ENCODE results near the gene RILPL1.
"Not testable (repeated sequence)": the region's sequence is repeated elsewhere in the genome, so short reads cannot be mapped to it uniquely, and the experiment has no call there.

The RILPL1 gene

DNA sequence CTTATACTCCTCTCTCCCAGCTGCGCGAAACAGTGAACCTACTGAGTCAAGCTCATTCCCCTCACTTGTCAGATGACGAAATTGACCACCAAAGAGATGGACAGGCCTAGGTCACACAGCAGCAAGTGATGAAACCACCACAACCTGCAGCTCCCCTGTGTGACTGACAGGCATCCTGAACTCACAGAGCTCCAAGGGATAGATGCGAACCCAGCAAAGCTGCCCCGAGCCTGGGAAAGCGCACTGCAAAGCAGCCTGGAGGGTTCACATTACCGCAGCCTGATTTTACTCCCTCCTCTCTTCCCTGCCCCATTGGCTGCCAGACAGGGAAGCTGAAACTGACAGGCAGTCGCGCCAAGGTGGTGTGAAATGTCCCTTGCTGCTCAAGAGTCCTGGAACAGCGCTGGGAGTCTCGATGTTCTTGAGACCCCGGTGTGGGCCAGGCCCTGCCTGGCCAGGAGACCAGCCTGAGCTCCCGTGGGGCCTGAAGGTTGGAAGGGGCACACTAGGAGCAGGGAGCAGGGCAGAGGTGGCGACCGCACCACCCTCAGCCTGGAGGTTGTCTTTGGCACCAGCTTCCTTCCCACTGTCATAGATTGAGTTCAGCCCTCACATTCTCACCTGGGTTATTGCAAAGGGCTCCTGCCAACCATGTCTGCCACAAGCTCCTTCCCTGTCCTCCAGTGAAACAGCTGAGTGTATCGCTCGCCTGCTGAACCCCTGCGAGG lies 39.2 kb downstream of the RILPL1 start:
- DNase-seq (ENCODE audit: low read depth) = no peak

DNA sequence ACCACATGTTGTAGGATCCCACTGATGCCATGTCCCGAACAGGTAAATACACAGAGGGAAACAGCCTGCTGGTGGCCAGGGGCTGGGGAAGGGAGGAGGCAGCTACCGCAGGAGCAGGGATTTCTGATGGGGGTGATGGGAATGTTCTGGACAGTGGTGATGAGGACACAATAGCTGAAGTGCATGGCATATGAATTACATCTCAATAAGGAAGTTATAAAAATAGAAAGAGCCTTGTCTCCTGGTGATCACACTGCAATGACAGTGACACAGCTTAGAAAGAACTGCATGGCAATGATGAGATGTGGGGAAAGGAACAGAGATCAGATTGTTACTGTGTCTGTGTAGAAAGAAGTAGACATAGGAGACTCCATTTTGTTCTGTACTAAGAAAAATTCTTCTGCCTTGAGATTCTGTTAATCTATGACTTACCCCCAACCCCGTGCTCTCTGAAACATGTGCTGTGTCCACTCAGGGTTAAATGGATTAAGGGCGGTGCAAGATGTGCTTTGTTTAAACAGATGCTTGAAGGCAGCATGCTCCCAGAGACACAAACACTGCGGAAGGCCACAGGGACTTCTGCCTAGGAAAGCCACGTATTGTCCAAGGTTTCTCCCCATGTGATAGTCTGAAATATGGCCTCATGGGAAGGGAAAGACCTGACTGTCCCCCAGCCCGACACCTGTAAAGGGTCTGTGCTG lies 41.0 kb downstream of the RILPL1 start:
- DNase-seq (ENCODE audit: low read depth) = not testable (repeated sequence)

DNA sequence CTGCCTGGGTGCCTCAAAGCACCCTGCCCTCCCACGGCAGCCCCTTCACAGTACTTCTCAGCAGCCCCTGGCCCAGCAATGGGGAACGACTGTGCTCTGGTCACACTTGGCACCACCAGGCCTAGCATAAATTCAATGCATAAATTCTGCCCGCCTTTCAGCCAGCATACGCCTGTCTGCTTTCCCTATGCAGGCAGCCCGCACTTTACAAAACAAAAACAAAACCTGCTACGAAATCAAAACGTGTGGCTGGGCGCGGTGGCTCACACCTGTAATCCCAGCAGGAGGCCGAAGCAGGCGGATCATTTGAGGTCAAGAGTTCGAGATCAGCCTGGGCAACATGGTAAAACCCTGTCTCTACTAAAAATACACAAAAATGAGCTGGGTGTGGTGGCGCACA lies 42.0 kb downstream of the RILPL1 start:
- no peak for DNase-seq (ENCODE audit: low read depth)

DNA sequence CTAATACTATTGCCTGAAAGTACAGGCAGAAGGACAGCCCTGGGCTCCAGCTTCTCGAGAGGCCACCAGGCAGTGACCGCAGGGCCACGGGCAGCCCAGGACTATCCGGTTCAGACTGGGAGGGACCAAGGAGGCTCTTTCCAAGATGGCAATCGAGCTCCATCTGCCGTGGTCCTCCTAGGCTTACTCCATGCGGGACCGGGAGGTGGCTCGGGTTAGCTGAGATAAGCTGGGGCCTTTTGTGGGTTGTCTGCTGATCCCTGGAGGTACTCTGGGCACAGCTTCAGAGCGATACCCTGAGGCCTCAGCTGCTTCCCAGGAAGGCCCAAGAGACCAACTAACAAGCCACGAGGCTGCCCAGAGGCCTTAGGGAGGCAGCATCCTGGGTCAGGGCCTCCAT lies 42.5 kb downstream of the RILPL1 start:
- no peak for DNase-seq (ENCODE audit: low read depth)

DNA sequence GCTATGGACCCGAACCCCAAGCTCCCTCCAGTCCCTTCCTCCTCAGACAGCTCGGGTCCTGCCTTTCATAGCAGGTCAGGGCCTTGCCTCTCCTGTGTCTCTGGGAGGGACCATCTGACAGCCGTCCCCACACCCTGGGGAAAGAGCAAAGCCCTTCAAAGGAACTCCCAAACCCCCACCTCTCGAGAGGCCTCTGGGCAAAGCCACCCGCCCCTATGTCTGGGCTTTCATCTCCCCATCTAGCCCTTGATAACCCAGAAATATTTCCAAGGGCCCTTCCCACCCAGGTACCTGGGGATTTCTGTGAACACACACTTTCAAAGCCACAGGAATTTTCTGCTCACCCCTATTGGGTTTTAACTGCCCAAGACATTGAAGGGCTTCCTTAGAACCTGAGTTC lies 43.4 kb downstream of the RILPL1 start:
- DNase-seq (ENCODE audit: low read depth) = no peak

DNA sequence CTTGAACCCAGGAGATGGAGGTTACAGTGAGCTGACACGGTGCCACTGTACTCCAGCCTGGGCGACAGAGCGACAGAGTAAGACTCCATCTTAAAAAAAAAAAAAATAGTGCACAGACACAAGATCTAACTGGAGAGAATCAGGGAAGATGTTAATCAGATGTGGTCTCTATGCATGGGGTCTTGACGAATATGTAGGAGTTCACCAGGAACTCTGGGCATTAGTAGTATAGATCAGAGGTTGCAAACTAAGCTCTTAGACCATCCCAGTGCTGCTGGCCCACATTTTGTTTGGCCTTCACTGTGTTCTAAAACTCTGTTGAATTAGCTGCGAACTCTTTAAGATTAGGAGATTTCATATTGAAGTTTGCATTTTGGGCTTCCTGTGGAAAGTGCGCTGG lies 43.9 kb downstream of the RILPL1 start:
- no peak for DNase-seq (ENCODE audit: low read depth)

DNA sequence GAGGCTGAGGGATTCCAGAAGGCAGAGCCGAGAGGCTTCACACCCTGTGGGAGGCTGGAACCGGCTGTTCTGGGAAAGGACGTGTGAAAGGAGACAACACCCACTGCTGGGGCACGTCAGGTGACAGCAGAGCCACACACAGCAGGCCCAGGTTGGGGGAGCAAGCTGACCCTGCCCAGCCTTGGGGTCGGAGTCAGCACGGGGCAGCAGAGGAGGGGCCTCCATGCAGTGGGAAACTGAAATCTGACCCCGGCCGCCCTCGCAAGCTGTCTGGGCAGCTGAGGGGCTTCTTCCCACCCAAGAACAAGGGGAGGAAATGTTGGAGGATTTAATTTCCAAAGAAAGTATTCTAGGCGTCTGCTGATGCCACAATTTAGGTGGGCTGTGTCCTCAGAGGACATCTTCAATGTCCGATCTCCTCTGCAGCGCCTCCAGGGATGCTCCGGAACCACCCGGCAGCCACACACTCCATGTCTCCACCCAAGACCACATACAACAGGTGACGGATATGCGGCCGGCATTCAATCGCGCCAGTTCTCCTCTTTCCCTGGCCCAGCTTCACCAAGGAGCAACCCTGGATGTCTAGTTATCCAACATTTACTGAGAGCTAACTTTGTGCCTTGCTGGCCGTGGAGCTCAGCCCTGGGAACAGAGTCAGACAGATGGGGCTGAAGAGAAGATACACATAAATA lies 44.8 kb downstream of the RILPL1 start:
- DNase-seq (ENCODE audit: low read depth) = no peak

DNA sequence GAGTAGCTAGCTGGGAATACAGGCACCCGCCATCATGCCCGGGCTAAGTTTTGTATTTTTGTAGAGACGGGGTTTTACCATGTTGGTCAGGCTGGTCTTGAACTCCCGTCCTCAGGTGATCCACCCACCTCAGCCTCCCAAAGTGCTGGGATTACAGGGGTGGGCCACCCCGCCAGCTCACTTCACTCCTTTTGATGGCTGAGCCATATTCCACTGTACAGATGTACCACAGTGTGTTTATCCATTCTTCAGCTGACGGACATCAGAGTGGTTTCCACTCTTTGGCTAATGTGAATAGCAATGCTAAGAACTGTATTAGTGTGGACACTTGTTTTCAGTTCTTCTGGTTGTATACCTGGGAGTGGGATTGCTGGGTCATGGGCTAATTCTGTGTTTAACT lies 46.1 kb downstream of the RILPL1 start:
- DNase-seq (ENCODE audit: low read depth) = no peak

DNA sequence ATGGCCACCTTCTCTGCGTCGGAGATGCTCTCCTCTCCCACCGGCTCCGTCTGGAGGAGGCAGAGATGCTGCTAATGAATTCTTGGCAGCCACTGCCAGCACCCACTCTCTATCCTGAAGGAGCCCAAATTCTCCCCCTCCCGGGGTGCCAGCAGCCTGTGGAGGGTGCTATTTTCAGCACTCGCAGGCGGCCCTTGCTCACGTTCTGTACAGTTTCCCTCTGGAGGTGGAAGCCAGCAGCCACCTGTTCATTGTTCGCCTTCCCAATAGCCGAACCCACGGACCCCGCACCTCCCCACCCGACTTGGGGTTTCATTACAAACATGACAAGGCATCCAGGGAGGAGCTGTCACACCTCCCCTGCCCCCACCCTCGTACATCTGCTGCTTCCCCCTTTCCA lies 47.8 kb downstream of the RILPL1 start:
- no peak for DNase-seq (ENCODE audit: low read depth)

DNA sequence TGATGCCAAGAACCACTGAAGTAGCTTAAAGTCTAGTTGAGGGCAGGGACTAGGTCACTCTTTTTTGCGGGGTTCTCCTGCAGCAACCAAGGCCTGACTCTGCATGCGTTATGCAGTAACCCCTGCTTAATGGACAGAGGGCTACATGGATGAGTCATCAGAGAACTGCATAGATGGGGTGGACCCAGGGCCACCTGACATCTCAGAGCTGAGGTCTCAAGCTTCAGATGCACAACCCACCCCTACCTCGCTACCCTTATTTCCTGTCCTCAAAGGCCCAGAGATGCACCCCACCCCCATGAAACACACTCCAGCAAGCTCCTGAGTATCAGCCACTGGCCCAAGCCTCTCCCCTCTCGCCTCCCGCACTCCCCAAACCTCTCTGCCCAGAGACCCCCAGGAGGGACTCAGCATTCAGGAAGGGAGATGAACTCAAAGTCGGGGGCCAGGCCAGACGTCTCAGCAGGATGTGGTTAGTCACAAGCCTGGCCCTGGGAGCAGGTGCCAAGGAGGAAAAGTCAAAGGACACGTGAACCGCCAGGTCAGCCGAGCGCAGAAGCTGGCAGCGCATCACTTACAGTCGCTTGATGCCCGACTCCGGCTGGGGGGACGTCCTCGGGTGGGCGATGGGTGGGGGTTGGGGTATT lies 49.8 kb downstream of the RILPL1 start:
- no peak for DNase-seq (ENCODE audit: low read depth)

DNA sequence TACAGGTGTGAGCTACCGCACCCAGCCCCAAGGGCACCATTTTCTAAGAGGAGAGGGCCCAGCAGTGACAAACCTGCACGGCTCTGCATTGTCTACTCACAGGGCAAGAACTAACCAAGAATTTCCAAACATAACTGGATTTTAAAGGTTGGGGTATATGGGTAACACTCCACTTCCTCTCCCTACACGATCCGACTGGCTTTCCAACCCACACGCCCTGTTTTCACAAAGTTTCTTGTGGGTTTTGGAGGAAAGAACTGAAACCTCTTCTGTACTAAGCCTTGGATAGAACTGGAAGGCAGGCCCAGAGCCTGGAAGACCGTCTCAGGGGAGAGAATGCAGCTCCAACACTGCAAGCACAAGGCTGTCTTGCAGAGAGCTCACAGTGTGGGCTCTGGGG lies 50.6 kb downstream of the RILPL1 start:
- DNase-seq (ENCODE audit: low read depth) = no peak

DNA sequence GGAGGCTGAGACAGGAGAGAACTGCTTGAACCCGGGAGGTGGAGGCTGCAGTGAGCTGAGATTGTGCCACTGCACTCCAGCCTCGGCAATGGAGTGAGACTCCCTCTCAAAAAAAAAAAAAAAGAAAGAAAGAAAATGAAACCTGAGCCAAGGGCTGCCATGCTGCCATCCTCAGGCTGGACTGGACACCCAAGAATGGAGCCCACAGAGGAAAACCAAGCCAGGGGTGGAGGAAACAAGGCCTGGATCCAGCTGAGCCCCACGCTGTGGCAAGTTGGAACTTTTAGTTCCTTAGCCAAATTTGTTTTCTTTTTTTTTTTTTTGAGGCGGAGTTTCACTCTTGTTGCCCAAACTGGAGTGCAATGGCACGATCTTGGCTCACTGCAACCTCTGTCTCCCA lies 52.3 kb downstream of the RILPL1 start:
- DNase-seq (ENCODE audit: low read depth) = not testable (repeated sequence)

DNA sequence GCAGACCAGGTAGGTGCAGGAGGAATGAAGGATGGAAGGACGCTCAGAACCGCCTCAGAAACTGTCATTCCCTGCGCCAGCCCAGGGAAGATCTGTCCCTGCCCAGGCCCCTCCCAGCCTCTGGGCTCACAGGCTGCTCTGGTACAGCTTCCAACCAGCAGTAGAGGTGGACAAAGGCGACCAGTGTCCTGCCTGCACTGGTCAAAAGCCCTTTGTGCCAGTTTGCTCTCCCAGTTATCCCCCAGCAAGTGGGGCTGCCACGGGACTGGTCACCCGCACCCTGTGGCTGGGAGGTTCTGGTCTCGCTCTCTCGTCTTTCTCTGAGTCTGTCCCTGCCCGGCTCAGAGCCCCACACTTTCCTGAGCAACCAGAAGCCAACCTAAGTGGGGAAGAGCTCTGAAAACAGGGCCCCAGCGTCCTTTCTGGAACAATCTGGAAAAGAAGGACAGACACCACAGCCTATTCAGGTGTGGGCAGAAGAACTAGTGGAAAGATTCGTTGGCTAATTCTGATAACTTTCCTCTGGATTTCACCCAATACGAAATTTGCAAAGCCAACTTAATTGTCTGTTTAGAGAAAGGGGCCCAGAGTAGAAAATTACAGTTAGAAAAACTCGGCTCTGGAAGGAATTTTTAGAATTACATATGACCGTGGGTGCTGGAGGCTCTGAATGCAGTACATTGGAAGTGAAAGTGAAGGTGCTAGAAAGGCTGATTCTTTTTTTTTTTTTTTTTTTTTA lies 53.9 kb downstream of the RILPL1 start:
- no peak for DNase-seq (ENCODE audit: low read depth)

DNA sequence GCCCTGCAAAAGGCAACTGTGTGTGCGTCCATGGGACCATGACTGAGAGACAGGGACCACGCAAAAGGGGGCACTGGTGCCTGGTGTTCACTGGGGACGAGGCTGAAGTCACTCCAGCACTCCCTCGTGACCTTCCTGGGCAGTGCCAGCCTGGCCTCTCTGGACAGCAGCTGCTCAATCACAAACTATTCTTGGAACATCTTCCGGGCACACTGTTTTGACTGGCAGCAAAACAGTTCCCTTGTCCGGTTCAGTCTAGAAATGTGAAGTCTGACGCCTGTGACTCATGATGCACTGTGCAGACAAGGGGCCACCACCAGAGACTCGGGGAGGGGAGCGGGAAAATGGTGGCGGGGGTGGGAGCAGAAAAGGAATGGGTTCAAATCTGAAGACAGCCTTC lies 54.8 kb downstream of the RILPL1 start:
- DNase-seq (ENCODE audit: low read depth) = no peak

DNA sequence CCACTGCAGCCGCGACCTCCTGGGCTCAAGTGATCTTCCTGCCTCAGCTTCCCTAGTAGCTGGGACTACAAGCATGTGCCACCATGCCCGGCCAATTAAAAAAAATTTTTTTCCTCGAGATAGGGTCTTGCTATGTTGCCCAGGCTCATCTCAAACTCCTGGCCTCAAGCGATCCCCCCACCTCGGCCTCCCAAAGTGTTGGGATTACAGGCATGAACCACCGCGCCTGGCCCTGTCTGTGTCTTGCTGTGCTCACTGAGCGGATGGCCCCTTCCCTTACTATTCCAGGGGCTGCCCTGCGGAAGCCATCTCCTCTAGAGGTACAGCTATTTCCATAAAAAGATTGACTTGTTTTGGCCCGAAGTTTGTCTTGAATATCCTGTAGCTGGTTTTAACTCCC lies 55.5 kb downstream of the RILPL1 start:
- no peak for DNase-seq (ENCODE audit: low read depth)

DNA sequence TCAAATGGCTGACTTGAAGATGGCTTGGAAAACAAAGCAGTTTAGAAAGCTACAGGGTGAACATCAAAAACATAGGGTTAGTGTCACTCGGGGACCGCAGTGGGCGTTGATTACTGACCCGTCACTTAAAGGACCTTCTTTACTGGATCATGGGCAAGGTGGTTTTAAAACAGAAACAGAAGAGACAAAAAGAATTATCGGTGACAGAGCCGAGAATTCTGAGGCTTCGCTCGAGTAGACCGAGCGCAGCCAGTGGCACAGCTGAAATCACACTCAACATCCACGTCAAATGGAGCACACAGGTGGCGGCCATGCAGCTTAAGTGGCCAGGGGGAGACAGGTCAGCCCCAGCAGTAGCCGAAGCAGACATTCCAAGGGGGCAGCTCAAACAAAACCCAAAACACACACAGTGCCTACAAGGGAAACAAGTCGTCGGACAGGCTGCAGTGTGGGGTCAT lies 58.2 kb downstream of the RILPL1 start:
- DNase-seq (ENCODE audit: low read depth) = no peak

DNA sequence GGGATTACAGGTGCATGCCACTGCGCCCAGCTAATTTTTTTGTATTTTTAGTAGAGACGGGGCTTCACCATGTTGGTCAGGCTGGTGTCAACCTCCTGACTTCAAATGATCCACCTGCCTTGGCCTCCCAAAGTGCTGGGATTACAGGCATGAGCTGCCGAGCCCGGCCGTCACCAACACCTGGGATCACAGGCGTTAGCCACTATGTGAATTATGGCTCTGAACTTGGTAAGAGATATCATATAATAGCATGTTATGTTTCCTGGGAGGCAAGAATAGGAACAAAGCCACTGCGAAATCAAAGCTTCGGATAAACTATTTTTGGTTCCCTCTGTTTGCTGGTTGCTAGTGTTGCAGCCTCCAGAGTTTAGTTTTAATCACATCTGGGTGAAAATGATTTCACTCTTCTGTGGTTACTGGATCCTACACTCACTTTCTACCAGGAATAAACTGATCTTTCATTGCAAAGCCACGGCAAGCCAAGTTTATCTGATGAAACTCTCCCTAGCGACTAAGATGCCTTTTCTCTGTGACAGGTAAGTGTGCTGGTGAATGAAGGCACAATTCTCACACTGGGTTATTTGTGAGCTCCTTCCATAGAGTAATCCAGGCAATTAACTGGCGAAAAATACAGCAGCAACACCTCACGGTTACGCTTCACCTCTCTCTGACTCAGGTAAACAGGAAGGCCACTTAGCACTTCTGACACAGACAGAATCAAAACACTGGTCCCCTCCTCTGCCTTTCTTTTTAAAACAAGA lies 58.9 kb downstream of the RILPL1 start:
- no peak for DNase-seq (ENCODE audit: low read depth)

DNA sequence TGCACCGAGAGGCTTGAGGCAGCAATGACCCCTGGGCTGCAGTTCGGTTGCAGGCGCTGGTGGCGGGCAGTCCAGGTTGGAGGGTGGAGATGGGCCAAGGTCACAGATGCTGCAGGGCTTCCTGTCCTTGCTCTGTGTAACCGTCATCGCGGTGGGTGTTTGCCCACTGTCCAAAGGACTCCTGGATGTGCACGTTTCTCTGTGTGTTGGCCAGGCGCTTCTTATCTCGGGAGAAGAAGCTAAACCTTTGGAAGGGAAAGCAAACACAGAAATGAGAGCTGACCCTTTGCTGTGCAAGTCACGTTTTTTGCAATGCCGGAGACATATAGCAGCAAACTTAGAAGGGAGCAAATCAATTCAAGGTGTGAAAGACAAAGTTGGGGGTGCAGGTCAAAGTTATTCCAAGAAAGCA lies 61.1 kb downstream of the RILPL1 start:
- no peak for DNase-seq (ENCODE audit: low read depth)

DNA sequence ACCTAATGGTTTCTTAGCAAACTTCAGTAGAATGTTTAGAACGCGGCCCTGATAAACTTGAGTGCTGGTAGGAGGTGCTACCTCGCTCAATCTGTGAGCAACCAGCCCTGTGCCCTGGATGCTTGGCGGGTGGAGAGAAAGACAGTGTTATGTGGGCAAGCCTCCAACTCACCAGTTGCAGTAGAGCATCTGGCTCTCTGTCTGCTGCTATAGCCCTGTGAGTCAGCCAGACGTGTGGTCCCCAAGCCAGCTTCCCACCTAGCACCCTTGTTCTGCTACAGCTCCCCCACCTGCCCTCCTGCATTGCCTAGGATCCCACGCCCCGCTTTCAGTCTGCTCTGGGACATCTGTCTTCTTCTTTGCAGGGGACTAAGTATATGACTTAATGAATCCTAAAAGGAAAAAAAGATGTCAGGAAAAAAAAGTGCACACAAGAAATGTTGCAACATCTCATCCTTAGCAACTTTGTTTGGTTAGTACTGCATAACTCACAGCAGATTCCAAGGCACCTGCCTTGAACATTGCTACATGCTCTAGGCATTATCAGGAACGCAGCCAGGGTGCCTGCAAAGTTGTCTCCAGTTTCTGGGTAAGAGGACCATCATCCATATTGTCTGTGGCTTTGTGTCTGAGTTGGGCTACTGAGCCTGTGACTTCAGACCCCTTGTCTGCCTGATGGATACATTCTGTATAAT lies 62.0 kb downstream of the RILPL1 start:
- DNase-seq (ENCODE audit: low read depth) = peak; percentile 46

DNA sequence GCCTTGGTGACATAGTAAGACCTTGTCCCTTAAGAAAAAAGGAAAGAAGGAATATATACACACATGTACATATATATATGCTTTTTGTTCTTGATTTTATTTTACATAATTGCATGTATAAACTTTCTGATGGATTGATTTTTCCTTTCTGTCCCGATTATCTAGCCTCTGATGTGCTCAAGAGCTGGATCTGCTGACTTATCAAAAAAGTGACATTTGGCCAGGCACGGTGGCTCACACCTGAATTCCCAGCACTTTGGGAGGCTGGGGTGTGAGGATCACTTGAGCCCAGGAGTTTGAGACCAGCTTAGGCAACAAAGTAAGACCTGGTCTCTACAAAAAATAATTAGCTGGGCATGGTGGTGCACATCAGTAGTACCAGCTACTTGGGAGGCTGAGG lies 63.5 kb downstream of the RILPL1 start:
- no peak for DNase-seq (ENCODE audit: low read depth)

DNA sequence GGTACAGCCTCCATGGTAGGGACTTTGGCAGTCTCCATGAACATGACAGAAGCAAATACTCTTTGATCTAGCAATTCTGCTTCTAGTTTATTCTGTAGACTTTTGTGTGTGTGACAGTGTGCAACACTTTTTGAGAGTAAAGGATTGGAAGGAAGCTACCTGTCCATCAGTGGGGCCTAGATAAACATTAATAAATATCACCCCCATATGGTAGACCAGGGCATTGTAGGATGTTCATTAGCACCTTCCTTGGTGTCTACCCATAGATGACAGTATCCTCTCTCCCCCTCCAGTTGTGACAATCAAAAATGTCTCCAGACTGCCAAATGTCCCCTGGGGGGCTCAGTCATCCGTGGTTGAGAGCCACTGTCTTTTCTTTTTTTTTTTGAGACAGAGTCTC lies 64.7 kb downstream of the RILPL1 start:
- DNase-seq (ENCODE audit: low read depth) = no peak
